ENCODE measurements around the gene TBX1. TPM values are rescaled to one million over a fixed set of nuclear protein-coding genes. Genes with fewer than 3 reads are reported as not detected.

The TBX1 gene
- total RNA-seq, 1 experiment from 2014 or later: 0.61 TPM

DNA sequence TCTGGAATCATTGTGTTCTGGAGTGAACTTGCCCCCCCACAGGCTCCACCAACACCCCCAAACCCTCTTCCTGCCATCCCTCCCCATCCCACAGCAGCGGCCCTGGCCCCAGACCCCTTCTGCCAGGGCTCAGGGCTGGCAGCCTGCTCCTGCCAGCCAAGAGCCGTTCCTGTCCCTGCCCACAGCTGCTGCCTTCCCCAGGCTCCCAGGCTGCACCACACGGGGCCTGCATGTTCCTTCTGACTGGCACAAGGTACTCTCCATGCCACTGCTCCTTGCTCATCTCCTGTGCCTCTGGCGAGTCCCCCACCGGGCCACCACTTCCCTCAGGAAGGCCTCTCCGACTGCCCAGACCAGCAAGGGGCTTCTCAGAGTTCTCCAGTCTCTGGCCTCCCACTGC is 32.3 kb upstream of the TBX1 start:
- no peak for DNase-seq (ENCODE audit: low read depth in 1 of 2, low spot score in 2 of 2)
- Histone ChIP-seq H3K27me3 (replicated peaks) (no peaks in the 10 kb centered on the region), H3K9me3 (replicated peaks) (no peaks in the 10 kb centered on the region)

DNA sequence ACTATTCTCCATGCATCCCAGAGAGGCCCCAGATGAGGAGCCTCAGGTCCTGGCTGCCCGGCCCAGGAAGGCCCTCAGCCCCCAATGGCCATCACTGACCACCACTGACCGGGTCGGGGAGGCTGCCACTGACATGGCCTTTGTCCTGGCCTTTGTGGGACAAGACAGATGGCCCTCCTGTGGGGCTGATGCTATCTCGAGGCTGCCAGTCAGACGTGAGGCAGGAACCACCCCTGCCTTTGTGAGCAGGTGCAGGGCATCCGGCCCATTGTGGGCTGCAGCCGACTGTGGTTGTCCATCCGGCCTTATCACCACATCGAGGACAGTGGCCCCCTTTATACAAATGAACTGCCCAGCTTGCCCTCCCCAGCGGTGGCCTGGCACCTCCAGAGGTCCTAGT is 31.7 kb upstream of the TBX1 start:
- no peaks in the 10 kb centered on the region for H3K27me3 ChIP-seq (replicated peaks)
- no peak overlapping the region for H3K27ac ChIP-seq
- no peak overlapping the region for H3K4me3 ChIP-seq
- peaks cover 10% of the 10 kb centered on the region for H3K4me1 ChIP-seq (replicated peaks)
- H3K36me3 ChIP-seq: no peaks in the 10 kb centered on the region
- DNase-seq (ENCODE audit: low read depth in 1 of 2, low spot score in 2 of 2): no peak
- no peaks in the 10 kb centered on the region for H3K9me3 ChIP-seq (replicated peaks)

More for the DNA sequence above, 32.3 kb upstream of the TBX1 start:
- Histone ChIP-seq H3K27ac (no peak overlapping the region), H3K36me3 (no peaks in the 10 kb centered on the region), H3K4me3 (no peak overlapping the region), H3K4me1 (replicated peaks) (peaks cover 10% of the 10 kb centered on the region)

DNA sequence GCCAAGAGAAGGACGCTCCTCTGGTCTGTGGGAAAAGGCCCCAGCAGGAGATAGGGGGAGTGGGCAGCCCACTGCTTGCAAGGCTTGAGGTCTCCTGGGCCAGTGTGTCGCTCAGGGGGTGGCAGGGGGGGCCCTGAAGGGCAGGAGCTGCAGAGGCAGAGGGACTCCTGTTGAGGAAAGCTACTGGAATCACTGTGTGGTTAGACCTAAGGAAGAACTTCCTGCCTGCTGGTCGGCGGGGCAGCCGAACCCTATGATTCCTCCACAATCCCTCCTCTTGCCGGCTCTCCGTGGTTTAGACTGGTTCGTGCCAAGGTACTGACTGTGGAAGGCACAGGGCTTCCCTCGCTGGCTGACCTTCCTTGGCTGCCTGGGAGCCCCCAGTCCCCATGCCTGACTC is 31.1 kb upstream of the TBX1 start:
- H3K27me3 ChIP-seq (replicated peaks): no peaks in the 10 kb centered on the region
- no peak overlapping the region for H3K27ac ChIP-seq
- H3K36me3 ChIP-seq: no peaks in the 10 kb centered on the region
- H3K4me3 ChIP-seq: no peak overlapping the region
- H3K4me1 ChIP-seq (replicated peaks): peaks cover 10% of the 10 kb centered on the region
- DNase-seq (ENCODE audit: low read depth in 1 of 2, low spot score in 2 of 2): no peak
- no peaks in the 10 kb centered on the region for H3K9me3 ChIP-seq (replicated peaks)

DNA sequence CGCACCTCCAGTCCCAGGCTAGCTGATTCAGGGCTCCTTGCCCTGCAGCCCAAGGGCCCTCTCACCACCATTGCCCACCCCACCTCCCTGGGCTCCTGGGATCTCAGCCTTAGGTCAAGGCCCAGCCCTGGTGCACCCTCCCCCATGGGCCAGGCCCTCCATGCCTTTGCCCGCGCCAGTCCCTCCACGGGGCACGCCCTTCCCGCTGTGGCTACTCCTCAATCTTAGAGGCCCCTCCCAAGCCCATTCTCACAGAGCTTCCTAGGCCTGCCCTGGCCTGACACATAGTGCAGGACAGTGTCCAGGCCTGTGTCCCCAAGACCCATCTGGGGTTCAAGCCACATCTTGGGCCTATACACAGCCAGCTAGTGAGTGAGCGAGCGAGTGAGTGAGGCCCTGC is 30.4 kb upstream of the TBX1 start:
- peaks cover 10% of the 10 kb centered on the region for H3K4me1 ChIP-seq (replicated peaks)
- H3K4me3 ChIP-seq: no peak overlapping the region
- H3K9me3 ChIP-seq (replicated peaks): no peaks in the 10 kb centered on the region
- no peaks in the 10 kb centered on the region for H3K36me3 ChIP-seq
- H3K27me3 ChIP-seq (replicated peaks): no peaks in the 10 kb centered on the region
- no peak for DNase-seq (ENCODE audit: low read depth in 1 of 2, low spot score in 2 of 2)
- no peak overlapping the region for H3K27ac ChIP-seq

DNA sequence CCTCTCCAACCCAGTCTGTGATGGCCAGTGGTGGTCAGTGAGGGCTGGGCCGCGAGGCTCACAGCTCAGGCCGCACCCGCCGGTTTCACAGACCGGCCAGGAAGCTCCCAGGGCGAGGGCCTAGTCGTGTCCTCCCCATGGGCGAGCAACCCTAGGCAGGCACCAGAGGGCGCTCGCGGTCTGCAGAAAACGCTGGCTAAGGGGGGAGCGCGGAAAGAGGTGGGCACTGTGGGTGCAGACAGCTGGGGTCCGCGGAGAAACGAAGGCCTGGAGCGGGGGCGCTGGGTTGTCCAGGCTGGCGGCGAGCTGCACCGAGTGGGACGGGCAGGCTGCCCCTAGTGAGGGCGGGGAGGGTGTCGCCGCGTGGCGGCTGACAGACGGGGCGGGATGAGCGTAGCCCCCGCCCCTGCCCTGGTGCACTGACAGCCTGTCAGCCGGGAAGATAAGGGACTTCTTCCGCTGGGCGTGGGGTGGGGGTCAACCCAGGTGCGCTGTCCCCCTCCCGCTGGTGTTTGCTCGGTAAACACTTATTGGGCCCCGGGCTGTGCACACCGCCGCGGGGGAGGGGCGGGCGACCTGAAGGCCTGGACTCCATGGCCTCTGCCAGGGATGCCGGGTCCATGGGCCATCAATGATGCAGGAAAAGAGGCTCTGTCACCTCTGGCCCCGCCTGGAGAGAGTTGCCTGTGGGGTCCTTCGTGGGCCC is 29.8 kb upstream of the TBX1 start:
- peak; percentile 83 to 85 for DNase-seq (ENCODE audit: low read depth in 1 of 2, low spot score in 2 of 2)
- no peak overlapping the region for H3K27ac ChIP-seq
- H3K4me3 ChIP-seq: peak overlapping the region; percentile 32
- H3K36me3 ChIP-seq: no peaks in the 10 kb centered on the region
- H3K27me3 ChIP-seq (replicated peaks): no peaks in the 10 kb centered on the region
- peaks cover 10% of the 10 kb centered on the region for H3K4me1 ChIP-seq (replicated peaks)
- H3K9me3 ChIP-seq (replicated peaks): no peaks in the 10 kb centered on the region

DNA sequence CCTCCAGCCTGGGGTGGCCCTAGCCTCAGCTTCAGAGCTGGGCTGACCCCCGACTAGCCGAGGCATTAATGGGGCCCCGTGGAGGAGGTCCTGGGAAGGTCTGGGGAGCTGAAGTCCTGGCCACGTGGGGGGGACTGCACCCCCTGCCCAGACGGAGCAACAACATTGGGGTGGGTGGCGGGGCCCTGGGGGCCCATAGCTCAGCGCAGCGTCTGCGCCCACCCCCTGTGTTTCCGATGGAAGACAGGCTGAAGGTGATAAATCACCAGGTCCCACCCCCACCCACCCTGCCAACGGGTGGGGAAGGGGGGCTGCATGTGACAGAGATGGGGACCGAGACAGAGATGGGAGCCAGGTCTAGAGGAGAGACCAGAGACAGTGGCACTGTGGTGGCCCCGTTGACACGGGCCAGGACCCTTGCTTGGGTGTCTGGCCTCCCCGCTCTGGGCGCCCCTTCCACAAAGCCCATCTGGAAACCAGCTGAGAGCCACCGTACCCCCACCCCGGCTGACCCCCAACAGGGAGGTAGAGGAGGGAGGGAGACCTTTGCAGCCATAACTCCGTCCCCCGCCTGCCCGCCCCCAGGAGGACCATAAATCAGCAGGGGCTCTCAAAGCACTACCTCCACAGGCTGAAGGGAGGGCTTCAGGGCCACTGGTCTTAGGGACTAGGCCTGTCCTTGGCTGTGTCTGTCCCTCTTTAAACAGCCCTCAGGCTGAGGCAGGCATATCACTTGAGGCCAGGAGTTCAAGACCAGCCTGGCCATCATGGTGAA is 29.0 kb upstream of the TBX1 start:
- Histone ChIP-seq H3K4me1 (replicated peaks) (peaks cover 10% of the 10 kb centered on the region), H3K36me3 (no peaks in the 10 kb centered on the region), H3K27me3 (replicated peaks) (no peaks in the 10 kb centered on the region), H3K9me3 (replicated peaks) (no peaks in the 10 kb centered on the region), H3K4me3 (no peak overlapping the region; the same call in 1 of the 2 replicates), H3K27ac (no peak overlapping the region)
- no peak for DNase-seq (ENCODE audit: low read depth in 1 of 2, low spot score in 2 of 2)

DNA sequence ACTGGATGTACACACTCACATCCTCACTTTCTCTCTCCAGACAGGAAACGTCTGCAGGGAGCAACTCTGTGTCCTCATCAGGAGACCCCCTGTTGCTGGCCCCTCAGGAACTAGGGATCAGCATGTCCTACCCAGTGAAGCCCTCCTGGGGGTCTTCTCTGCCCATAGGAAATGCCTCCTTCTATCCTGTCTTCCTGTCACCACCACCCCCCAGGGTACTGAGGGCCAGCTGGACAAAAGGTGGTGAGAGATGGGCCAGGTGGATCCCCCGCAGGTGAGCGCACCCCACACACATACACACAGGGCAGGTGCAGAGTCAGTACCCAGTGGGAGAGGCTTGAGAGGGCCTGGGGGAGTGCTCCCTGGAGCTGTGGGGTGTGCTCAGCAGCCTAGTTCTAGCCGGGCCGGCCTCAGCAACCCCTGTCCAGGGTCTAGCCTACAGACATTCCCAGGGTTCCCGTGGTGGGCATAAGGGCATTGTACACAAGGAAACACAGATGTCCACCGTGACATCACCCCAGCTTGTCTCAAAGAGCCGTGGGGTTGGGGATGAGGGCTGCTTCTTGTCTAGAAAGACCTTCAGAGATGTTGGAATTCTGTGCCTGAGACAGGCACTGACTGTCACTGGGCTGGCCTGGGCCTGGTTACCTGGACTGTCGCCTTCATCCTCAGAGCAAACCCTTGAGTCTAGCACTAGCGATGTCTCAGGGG is 28.0 kb upstream of the TBX1 start:
- H3K27ac ChIP-seq: no peak overlapping the region
- H3K4me1 ChIP-seq (replicated peaks): peaks cover 10% of the 10 kb centered on the region
- H3K9me3 ChIP-seq (replicated peaks): no peaks in the 10 kb centered on the region
- H3K27me3 ChIP-seq (replicated peaks): no peaks in the 10 kb centered on the region
- no peak overlapping the region for H3K4me3 ChIP-seq
- DNase-seq (ENCODE audit: low read depth in 1 of 2, low spot score in 2 of 2): no peak
- no peaks in the 10 kb centered on the region for H3K36me3 ChIP-seq

DNA sequence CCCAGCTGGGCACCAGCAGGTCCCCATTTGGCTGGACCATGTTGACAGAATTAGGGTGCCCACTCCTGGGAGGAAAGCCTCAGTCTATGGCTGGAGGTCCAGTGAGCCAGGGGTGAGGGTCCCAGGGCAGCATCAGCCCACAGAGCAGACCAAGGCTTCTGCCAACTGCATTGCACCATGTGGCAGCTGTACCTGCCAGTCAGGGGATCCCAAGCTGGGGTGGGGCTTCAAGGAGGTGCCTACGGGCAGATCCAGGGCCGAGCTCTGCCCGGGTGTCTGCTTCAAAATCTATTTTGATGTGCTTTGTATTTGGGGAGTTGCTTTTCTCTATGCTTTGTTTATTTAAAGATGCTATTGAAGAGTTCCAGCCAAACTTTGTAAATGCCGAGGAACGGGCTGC is 26.8 kb upstream of the TBX1 start:
- Histone ChIP-seq H3K4me1 (replicated peaks) (peaks cover 10% of the 10 kb centered on the region), H3K27me3 (replicated peaks) (no peaks in the 10 kb centered on the region), H3K9me3 (replicated peaks) (no peaks in the 10 kb centered on the region), H3K27ac (no peak overlapping the region), H3K36me3 (no peaks in the 10 kb centered on the region), H3K4me3 (no peak overlapping the region)
- DNase-seq (ENCODE audit: low read depth in 1 of 2, low spot score in 2 of 2): no peak

DNA sequence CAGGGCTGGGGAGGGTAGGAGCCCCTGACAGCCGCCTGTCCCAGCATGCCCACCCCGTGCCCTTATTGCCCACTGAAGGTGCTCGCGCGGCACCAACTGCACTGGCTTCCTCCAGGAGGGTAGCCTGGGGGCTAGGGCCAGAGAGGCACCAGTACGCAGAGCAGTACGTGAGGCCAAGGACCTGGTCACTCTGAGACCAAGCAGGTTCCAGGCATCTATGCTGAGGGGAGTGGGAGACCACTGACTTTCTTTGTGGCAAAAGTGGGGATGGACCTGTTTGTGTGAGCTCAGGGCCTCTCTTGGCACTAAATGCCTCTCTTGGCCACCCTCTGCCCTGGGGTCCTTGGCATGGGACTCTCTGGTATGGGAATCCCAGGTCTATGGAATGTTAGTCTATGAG is 26.4 kb upstream of the TBX1 start:
- no peak for DNase-seq (ENCODE audit: low read depth in 1 of 2, low spot score in 2 of 2)
- H3K4me3 ChIP-seq: no peak overlapping the region
- H3K36me3 ChIP-seq: no peaks in the 10 kb centered on the region
- peaks cover 10% of the 10 kb centered on the region for H3K4me1 ChIP-seq (replicated peaks)
- no peak overlapping the region for H3K27ac ChIP-seq
- no peaks in the 10 kb centered on the region for H3K9me3 ChIP-seq (replicated peaks)
- no peaks in the 10 kb centered on the region for H3K27me3 ChIP-seq (replicated peaks)

DNA sequence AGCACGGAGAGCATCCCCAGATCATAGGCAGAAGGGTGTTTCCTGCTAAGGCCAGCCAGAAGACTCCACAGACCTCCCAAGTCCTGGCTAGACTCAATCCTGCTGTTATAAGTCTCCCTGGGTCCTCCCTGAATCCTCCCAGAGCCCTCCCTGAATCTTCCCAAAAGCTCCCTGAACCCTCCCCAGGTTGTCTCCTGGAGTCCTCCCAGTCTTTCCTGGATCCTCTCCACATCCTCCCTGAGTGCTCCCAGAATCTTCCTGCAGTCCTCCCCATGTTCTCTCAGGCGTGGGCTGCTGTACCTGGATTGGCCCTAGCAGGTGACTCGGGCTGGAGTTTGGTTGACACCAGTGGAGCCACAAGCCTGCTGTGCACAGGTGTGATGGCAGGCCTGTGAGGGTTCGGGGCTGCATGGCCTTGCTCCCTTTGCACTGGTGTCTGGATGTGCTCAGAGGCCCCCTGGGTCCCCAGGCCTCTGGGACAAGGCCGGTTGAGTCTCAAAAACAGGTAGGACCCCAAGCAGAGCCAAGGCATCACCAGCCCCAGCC is 25.7 kb upstream of the TBX1 start:
- Histone ChIP-seq H3K4me3 (no peak overlapping the region), H3K27ac (no peak overlapping the region), H3K36me3 (no peaks in the 10 kb centered on the region), H3K9me3 (replicated peaks) (no peaks in the 10 kb centered on the region), H3K27me3 (replicated peaks) (no peaks in the 10 kb centered on the region), H3K4me1 (replicated peaks) (peaks cover 10% of the 10 kb centered on the region)
- no peak for DNase-seq (ENCODE audit: low read depth in 1 of 2, low spot score in 2 of 2)

DNA sequence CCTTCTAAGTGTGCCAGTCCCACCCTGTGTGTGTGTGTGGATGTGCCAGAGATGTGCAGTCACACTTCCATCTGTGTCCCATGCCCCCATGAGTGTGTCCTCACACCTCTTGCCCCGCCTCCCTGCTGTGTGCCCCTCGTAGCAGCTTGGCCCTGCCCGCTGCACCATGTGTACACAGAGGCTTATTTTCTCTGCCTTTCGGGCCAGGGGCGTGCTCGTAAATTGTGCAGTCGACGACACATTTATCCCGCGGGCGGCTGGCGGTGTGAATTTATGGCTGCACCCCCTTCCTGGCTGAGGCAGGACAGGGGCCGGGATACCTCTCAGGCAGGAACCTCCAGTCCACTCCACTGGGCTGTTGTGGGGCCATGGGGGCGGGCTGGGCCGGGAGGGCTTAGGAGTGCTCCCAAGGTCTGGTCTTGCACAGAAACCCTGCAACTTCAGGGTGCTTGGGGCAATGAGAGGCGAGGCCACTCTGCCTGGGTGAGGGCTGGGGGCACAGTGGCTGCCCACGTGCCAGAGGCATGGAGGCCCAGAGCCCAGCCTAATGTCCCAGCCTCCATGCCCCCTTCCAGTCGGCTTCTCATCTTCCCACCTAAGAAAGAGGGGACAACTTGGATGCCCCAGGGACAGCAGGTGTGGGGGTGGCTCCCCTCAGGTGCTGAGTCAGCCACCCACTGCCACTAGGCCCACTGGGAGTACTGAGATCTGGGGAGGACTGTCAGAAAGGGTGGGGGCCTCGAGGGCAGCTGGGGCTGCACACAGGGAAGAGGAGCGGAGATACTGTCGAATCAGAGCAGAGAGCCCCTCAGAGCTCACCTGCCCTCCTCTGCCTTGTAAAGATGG is 24.7 kb upstream of the TBX1 start:
- no peak for DNase-seq (ENCODE audit: low read depth in 1 of 2, low spot score in 2 of 2)
- Histone ChIP-seq H3K36me3 (no peaks in the 10 kb centered on the region), H3K27me3 (replicated peaks) (no peaks in the 10 kb centered on the region), H3K4me1 (replicated peaks) (peaks cover 3% of the 10 kb centered on the region), H3K9me3 (replicated peaks) (no peaks in the 10 kb centered on the region), H3K27ac (no peak overlapping the region), H3K4me3 (no peak overlapping the region)

DNA sequence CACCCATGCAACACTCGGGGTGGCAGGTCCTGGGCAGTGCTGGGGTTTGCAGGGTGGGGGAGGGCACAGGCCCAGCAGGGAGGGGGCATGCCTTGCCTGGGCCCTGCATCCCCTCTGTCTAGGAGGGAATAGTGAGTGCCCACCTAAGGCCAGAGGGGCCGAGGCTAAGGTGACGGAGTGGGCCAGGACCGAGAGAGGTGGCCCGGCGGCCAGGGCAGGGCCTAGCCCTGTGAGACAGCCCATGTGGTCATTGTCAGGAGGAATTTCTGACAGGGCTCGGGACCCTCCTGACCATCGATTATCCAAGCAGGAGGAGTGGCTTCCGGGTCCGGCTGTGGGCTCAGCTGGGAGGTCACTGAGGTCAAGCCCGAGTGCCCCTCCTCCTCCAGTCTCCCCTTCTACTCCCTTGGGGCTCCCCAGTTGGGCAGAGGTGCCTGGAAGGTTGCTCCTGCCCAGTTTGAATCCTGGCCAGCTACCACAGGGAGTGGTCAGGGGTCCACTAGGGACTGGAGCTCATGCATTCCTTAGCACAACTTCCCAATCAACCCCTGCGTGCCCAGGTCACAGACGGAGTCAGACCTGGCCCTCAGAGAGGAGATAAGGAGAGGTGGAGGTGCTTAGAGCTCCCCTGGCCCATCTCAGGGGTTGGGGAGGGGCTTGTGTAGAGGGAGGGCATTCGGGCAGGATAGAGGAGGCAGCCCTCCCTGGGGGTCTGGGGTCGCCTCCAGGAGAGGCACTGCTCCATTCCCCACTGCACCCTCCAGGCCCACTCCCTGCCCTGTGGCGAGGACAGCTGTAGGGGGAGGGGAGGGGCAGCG is 22.5 kb upstream of the TBX1 start:
- Histone ChIP-seq H3K4me1 (replicated peaks) (no peaks in the 10 kb centered on the region), H3K27me3 (replicated peaks) (no peaks in the 10 kb centered on the region), H3K27ac (no peak overlapping the region), H3K9me3 (replicated peaks) (no peaks in the 10 kb centered on the region), H3K4me3 (no peak overlapping the region), H3K36me3 (no peaks in the 10 kb centered on the region)
- no peak for DNase-seq (ENCODE audit: low read depth in 1 of 2, low spot score in 2 of 2)

All from SJSA1 (cell line).